Measurements from ENCODE around the gene RBM33.

RBM33 gene

DNA sequence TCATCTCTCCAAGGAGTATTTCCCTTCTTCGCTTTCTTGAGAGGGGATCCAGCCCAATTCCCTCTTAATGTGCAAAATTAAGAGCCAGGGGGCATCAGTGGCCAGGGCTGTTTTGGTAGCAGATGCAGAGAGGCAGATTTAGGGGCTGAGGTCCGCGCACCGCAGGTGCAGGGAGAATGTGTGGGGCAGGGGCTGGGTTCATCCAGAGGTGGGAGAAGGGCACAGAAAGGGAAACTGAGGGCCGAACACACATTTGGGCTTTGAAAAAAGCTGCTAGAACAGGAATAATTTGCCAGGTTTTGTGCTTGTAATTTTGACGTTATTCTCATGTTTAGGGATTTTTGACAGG, 174.3 kb downstream of the RBM33 start:
- ATAC-seq (ENCODE audit: low read depth), result no peak
- Histone ChIP-seq H3K27ac (ENCODE audit: poor library complexity, severe bottlenecking) (no peak overlapping the region), H3K27me3 (ENCODE audit: insufficient read depth, poor library complexity, severe bottlenecking) (peaks cover 3% of the 10 kb centered on the region), H3K4me3 (ENCODE audit: severe bottlenecking) (no peak overlapping the region), H3K4me1 (ENCODE audit: insufficient read depth, poor library complexity, severe bottlenecking) (no peaks in the 10 kb centered on the region), H3K36me3 (ENCODE audit: low read depth) (no peaks in the 10 kb centered on the region), H3K9me3 (ENCODE audit: severe bottlenecking) (no peaks in the 10 kb centered on the region)
- DNase-seq (ENCODE audit: low spot score), result no peak
- TF ChIP-seq, protein P1, sequence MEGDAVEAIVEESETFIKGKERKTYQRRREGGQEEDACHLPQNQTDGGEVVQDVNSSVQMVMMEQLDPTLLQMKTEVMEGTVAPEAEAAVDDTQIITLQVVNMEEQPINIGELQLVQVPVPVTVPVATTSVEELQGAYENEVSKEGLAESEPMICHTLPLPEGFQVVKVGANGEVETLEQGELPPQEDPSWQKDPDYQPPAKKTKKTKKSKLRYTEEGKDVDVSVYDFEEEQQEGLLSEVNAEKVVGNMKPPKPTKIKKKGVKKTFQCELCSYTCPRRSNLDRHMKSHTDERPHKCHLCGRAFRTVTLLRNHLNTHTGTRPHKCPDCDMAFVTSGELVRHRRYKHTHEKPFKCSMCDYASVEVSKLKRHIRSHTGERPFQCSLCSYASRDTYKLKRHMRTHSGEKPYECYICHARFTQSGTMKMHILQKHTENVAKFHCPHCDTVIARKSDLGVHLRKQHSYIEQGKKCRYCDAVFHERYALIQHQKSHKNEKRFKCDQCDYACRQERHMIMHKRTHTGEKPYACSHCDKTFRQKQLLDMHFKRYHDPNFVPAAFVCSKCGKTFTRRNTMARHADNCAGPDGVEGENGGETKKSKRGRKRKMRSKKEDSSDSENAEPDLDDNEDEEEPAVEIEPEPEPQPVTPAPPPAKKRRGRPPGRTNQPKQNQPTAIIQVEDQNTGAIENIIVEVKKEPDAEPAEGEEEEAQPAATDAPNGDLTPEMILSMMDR (IDR thresholded peaks at IDR 0.05; ENCODE audit: poor library complexity, severe bottlenecking), result no peak

DNA sequence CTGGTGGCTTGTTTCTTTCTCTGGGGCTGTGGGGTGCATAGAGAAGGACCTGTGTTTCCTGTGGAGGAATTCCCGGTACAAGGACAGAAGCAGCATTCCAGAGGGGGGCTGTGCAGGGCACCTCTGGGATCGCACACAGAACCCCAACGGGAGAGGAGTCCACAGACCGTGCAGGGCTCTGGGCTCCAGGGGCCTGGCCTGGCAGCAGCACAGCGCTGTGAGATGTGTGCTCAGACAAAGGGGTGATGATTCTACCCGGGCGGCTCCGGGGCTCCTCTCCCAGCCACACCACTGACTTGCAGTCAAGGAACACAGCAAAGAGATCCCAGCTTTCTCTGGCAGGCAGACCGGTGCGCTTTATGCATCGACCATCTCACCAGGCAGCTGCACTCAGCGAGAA, 174.7 kb downstream of the RBM33 start:
- ATAC-seq (ENCODE audit: low read depth), result no peak
- Histone ChIP-seq H3K27ac (ENCODE audit: poor library complexity, severe bottlenecking) (no peak overlapping the region), H3K36me3 (ENCODE audit: low read depth) (no peaks in the 10 kb centered on the region), H3K9me3 (ENCODE audit: severe bottlenecking) (no peaks in the 10 kb centered on the region), H3K4me1 (ENCODE audit: insufficient read depth, poor library complexity, severe bottlenecking) (no peaks in the 10 kb centered on the region), H3K4me3 (ENCODE audit: severe bottlenecking) (no peak overlapping the region), H3K27me3 (ENCODE audit: insufficient read depth, poor library complexity, severe bottlenecking) (no peaks in the 10 kb centered on the region)
- DNase-seq (ENCODE audit: low spot score), result peak; percentile 17
- TF ChIP-seq, protein P1 (IDR thresholded peaks at IDR 0.05; ENCODE audit: poor library complexity, severe bottlenecking), result no peak

DNA sequence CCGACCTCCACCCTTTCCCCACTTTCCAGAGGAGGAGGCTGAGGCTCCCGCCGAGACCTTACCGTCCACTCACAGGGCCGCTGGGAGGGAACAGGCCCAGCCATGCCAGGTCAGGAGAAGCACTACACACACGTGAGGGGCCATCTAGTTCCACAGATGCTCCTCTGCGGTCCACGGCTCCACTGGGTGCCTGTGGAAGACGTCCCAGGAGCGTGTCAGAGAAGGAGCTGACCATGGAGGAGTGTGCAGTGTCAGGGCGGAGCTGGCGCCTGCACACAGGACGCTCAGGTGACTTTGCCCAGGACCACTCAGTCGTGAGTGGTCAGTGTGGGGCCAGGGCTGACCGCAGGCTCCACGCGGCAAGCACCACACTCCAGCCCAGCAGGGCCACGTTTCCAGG, 175.8 kb downstream of the RBM33 start:
- TF ChIP-seq, protein P1 (IDR thresholded peaks at IDR 0.05; ENCODE audit: poor library complexity, severe bottlenecking), result no peak
- ATAC-seq (ENCODE audit: low read depth), result no peak

DNA sequence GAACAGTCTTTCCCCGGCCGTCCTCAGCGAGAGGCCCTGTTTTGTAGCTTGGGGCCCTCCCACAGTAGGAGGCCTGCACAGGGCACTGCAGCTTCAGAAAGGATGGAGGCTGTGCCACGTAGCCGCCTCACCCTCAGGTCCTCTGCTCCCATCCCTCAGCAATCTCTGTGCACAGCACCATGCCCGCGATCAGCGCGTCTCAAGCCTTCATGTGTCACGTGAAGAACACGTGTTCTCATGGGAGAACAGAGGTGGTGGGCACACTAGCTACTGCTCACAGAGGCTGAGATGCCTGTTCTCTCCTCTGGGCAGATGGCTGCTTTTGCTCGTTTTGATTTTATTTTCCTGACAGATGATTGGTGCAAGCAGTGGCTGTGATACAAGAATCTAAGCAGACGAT, 176.3 kb downstream of the RBM33 start:
- no peaks in the 10 kb centered on the region for H3K27me3 ChIP-seq (ENCODE audit: insufficient read depth, poor library complexity, severe bottlenecking)
- H3K9me3 ChIP-seq (ENCODE audit: severe bottlenecking), result no peaks in the 10 kb centered on the region
- H3K4me1 ChIP-seq (ENCODE audit: insufficient read depth, poor library complexity, severe bottlenecking), result peaks cover 11% of the 10 kb centered on the region
- DNase-seq (ENCODE audit: low spot score), result no peak
- no peak for ATAC-seq (ENCODE audit: low read depth)
- no peak overlapping the region for H3K27ac ChIP-seq (ENCODE audit: poor library complexity, severe bottlenecking)
- no peak overlapping the region for H3K4me3 ChIP-seq (ENCODE audit: severe bottlenecking)
- TF ChIP-seq, protein P1 (IDR thresholded peaks at IDR 0.05; ENCODE audit: poor library complexity, severe bottlenecking), result no peak
- H3K36me3 ChIP-seq (ENCODE audit: low read depth), result no peaks in the 10 kb centered on the region

More for the DNA sequence above, 175.8 kb downstream of the RBM33 start:
- H3K27ac ChIP-seq (ENCODE audit: poor library complexity, severe bottlenecking), result no peak overlapping the region
- no peaks in the 10 kb centered on the region for H3K36me3 ChIP-seq (ENCODE audit: low read depth)
- peaks cover 10% of the 10 kb centered on the region for H3K4me1 ChIP-seq (ENCODE audit: insufficient read depth, poor library complexity, severe bottlenecking)
- peak; percentile 50 for DNase-seq (ENCODE audit: low spot score)
- H3K9me3 ChIP-seq (ENCODE audit: severe bottlenecking), result no peaks in the 10 kb centered on the region
- H3K27me3 ChIP-seq (ENCODE audit: insufficient read depth, poor library complexity, severe bottlenecking), result no peaks in the 10 kb centered on the region
- H3K4me3 ChIP-seq (ENCODE audit: severe bottlenecking), result no peak overlapping the region

- TF ChIP-seq, protein P1 (IDR thresholded peaks at IDR 0.05; ENCODE audit: poor library complexity, severe bottlenecking), result no peak
- H3K36me3 ChIP-seq (ENCODE audit: low read depth), result no peaks in the 10 kb centered on the region
- peaks cover 11% of the 10 kb centered on the region for H3K4me1 ChIP-seq (ENCODE audit: insufficient read depth, poor library complexity, severe bottlenecking)
- no peak for DNase-seq (ENCODE audit: low spot score)
- ATAC-seq (ENCODE audit: low read depth), result no peak
- no peak overlapping the region for H3K27ac ChIP-seq (ENCODE audit: poor library complexity, severe bottlenecking)
- no peak overlapping the region for H3K4me3 ChIP-seq (ENCODE audit: severe bottlenecking)
- no peaks in the 10 kb centered on the region for H3K27me3 ChIP-seq (ENCODE audit: insufficient read depth, poor library complexity, severe bottlenecking)
- no peaks in the 10 kb centered on the region for H3K9me3 ChIP-seq (ENCODE audit: severe bottlenecking)
Measured at GRCh38 chr7:155821851-155822250, 177.4 kb downstream of the RBM33 start.
